HepG2 (cell line): Measurements from ENCODE around the gene SETD2. TPM values are rescaled to one million over a fixed set of nuclear protein-coding genes. Genes with fewer than 3 reads are reported as not detected.

ENCODE experiments used
- ATF6 ChIP-seq: sonication (generic); formaldehyde crosslinking; conservative IDR thresholded peaks from 2 replicates; pipeline ENCODE4 v1.4.0; 2020; ENCODE audit warnings: missing genetic modification reagents
- HMG20B ChIP-seq: conservative IDR thresholded peaks from 2 replicates; pipeline ENCODE4 v1.6.1; 2016; ENCODE audit warnings: missing genetic modification reagents, missing compliant biosample characterization
- HMGA1 ChIP-seq: sonication (generic); formaldehyde crosslinking; conservative IDR thresholded peaks from 2 replicates; pipeline ENCODE4 v1.4.0; 2020; ENCODE audit warnings: missing genetic modification reagents
- HNF1B ChIP-seq: sonication (generic); formaldehyde crosslinking; IDR thresholded peaks from 2 replicates; pipeline ENCODE4 v1.5.1; 2020; ENCODE audit warnings: mild to moderate bottlenecking, moderate library complexity, missing genetic modification reagents
- MXI1 ChIP-seq: IDR thresholded peaks from 3 replicates; pipeline ENCODE4 v1.6.1; 2012; ENCODE audit warnings: low read depth, low read length, inconsistent platforms, borderline replicate concordance
- MYC ChIP-seq: sonication (generic); formaldehyde crosslinking; IDR thresholded peaks from 2 replicates; pipeline ENCODE4 v1.9.0; 2021; ENCODE audit warnings: missing genetic modification reagents, borderline replicate concordance
- ONECUT2 ChIP-seq: sonication (generic); formaldehyde crosslinking; IDR thresholded peaks from 2 replicates; pipeline ENCODE4 v1.4.0; 2020; ENCODE audit warnings: missing genetic modification reagents
- POLR2AphosphoS2 ChIP-seq: IDR thresholded peaks from 2 replicates; pipeline ENCODE4 v1.6.1; 2011; ENCODE audit warnings: low read depth, low read length, improper control_type of control experiment
- RBM22 ChIP-seq: fragments of 200-400 bp; formaldehyde crosslinking; optimal IDR thresholded peaks from 2 replicates; pipeline ENCODE3; 2017; ENCODE audit warnings: mild to moderate bottlenecking, low read length, moderate library complexity
- TOE1 ChIP-seq: sonication (generic); formaldehyde crosslinking; IDR thresholded peaks from 2 replicates; pipeline ENCODE4 v1.4.0; 2020; ENCODE audit warnings: mild to moderate bottlenecking, missing genetic modification reagents
- TRAFD1 ChIP-seq: sonication (generic); formaldehyde crosslinking; IDR thresholded peaks from 2 replicates; pipeline ENCODE4 v1.5.1; 2020; ENCODE audit warnings: missing genetic modification reagents, mild to moderate bottlenecking, borderline replicate concordance
- TRIM24 ChIP-seq: sonication (generic); formaldehyde crosslinking; IDR thresholded peaks from 2 replicates; pipeline ENCODE4 v1.8.0; 2022; ENCODE audit warnings: mild to moderate bottlenecking, missing genetic modification reagents
- ZNF10 ChIP-seq: sonication (generic); formaldehyde crosslinking; IDR thresholded peaks from 2 replicates; pipeline ENCODE4 v1.4.0; 2020; ENCODE audit warnings: mild to moderate bottlenecking, low read depth, missing genetic modification reagents, borderline replicate concordance
- ZNF142 ChIP-seq: sonication (generic); formaldehyde crosslinking; IDR thresholded peaks from 2 replicates; pipeline ENCODE4 v1.4.0; 2020; ENCODE audit warnings: missing genetic modification reagents
- ZNF207 ChIP-seq: fragments of 450-650 bp; IDR thresholded peaks from 2 replicates; pipeline ENCODE4 v1.6.1; 2016; ENCODE audit warnings: antibody characterized with exemption, borderline replicate concordance
- ZNF225 ChIP-seq: sonication (generic); formaldehyde crosslinking; IDR thresholded peaks from 2 replicates; pipeline ENCODE4 v1.4.0; 2020; ENCODE audit warnings: mild to moderate bottlenecking, missing genetic modification reagents
- ZNF569 ChIP-seq: sonication (generic); formaldehyde crosslinking; IDR thresholded peaks from 2 replicates; pipeline ENCODE4 v1.5.0; 2020; ENCODE audit warnings: mild to moderate bottlenecking, missing genetic modification reagents, moderate library complexity, borderline replicate concordance
- ZNF749 ChIP-seq: sonication (generic); formaldehyde crosslinking; IDR thresholded peaks from 2 replicates; pipeline ENCODE4 v1.8.0; 2022; ENCODE audit warnings: mild to moderate bottlenecking, missing genetic modification reagents, moderate library complexity, borderline replicate concordance
- polyA plus RNA-seq, 8 experiments: library from polyadenylated mRNA; depleted of rRNA in 3 of 8; stranded (reverse) in 7 of 8; unstranded in 1 of 8; fragments of >200 nt; fragmentation: Illumina TruSeq in 4 of 8; extraction: Trizol in 4 of 8; gene quantifications; 2 replicates each; pipeline versions ENCODE4 v1.2.1 to v1.2.3, GENCODE V29; 2011 to 2016; ENCODE audit warnings: low read depth in 4 of 8, missing spikeins in 1 of 8, mixed read lengths in 1 of 8; ENCODE audit not compliant: insufficient read depth in 1 of 8
- total RNA-seq, 5 experiments: library from RNA; depleted of rRNA; stranded (reverse); fragments of >200 nt; fragmentation: Illumina TruSeq; extraction: Trizol; gene quantifications; 2 replicates each; pipeline ENCODE4 v1.2.3, GENCODE V29; 2016; ENCODE audit warnings: low read depth in 1 of 5

SETD2 gene
- total and polyA plus RNA-seq, 2 of the 13 experiments (the other 11 are each of a cell fraction or from before 2014, with no cell fraction given): 14.2 to 24.2 TPM

GRCh38 chr3:47163169-47164006, 525 bp downstream of the SETD2 start (continued):
- TF ChIP-seq ZNF10 (CRISPR knock-in tag) (no peak), POLR2AphosphoS2 (no peak), TOE1 (CRISPR knock-in tag) (no peak), HMG20B (CRISPR knock-in tag) (no peak), ONECUT2 (CRISPR knock-in tag) (no peak), MYC (CRISPR knock-in tag) (peak; percentile 67; the same call in 1 of the 2 replicates), ZNF207 (no peak), HMGA1 (CRISPR knock-in tag) (no peak), ZNF142 (CRISPR knock-in tag) (no peak), ZNF225 (CRISPR knock-in tag) (0 out of 2 replicates have a peak, but pooled peaks have one; percentile 67), ZNF569 (no peak), TRIM24 (CRISPR knock-in tag) (no peak), RBM22 (no peak), ATF6 (no peak), ZNF749 (CRISPR knock-in tag) (no peak), TRAFD1 (CRISPR knock-in tag) (no peak), HNF1B (CRISPR knock-in tag) (no peak), MXI1 (no peak)
